Muscle layer of duodenum (tissue), 2 donors: ENCODE measurements around the gene CTU1.

Source experiments
- H3K27ac ChIP-seq: one replicate; pipeline ENCODE4 v1.7.0; 2013; ENCODE audit warnings: mild to moderate bottlenecking, low read length
- H3K27me3 ChIP-seq: one replicate; pipeline ENCODE4 v1.7.0; 2013; ENCODE audit warnings: low read depth, mild to moderate bottlenecking, control low read depth, low read length
- H3K36me3 ChIP-seq, 2 donors: one replicate each; pipeline ENCODE4 v1.7.0; 2013; ENCODE audit warnings: low read length in 2 of 2, control low read depth in 1 of 2, mild to moderate bottlenecking in 1 of 2; ENCODE audit not compliant: insufficient read depth in 2 of 2, control insufficient read depth in 1 of 2
- H3K4me1 ChIP-seq, 2 donors: one replicate each; pipeline ENCODE4 v1.7.0; 2013; ENCODE audit warnings: low read length in 2 of 2, mild to moderate bottlenecking in 2 of 2, control low read depth in 1 of 2, moderate library complexity in 1 of 2; ENCODE audit not compliant: insufficient read depth in 2 of 2, control insufficient read depth in 1 of 2
- H3K4me3 ChIP-seq, 2 donors: one replicate each; pipeline ENCODE4 v1.7.0; 2013; ENCODE audit warnings: low read length in 2 of 2, low read depth in 1 of 2, mild to moderate bottlenecking in 1 of 2
- H3K9me3 ChIP-seq, 2 donors: one replicate each; pipeline ENCODE4 v1.7.0; 2013; ENCODE audit warnings: low read length in 2 of 2, control low read depth in 1 of 2, mild to moderate bottlenecking in 1 of 2; ENCODE audit not compliant: control insufficient read depth in 1 of 2
- donor health status: healthy.

Gene CTU1

GRCh38 chr19:51060973-51061372 is 47.2 kb downstream of the CTU1 start:
- no peaks in the 10 kb centered on the region for H3K9me3 ChIP-seq
- peaks cover 18% of the 10 kb centered on the region for H3K27me3 ChIP-seq
- H3K36me3 ChIP-seq: no peaks in the 10 kb centered on the region
- H3K4me3 ChIP-seq: no peak overlapping the region
- H3K4me1 ChIP-seq: peaks cover 0 to 3% of the 10 kb centered on the region in 2 donors
- no peak overlapping the region for H3K27ac ChIP-seq

- H3K9me3 ChIP-seq: no peaks in the 10 kb centered on the region
- no peaks in the 10 kb centered on the region for H3K36me3 ChIP-seq
- H3K4me3 ChIP-seq: no peak overlapping the region
- H3K27ac ChIP-seq: no peak overlapping the region
- peaks cover 14% of the 10 kb centered on the region for H3K27me3 ChIP-seq
- H3K4me1 ChIP-seq: peaks cover 0 to 3% of the 10 kb centered on the region in 2 donors
Measured at GRCh38 chr19:51060336-51060735, 47.9 kb downstream of the CTU1 start.

- H3K36me3 ChIP-seq: no peaks in the 10 kb centered on the region
- H3K27me3 ChIP-seq: peaks cover 11% of the 10 kb centered on the region
- H3K4me3 ChIP-seq: no peak overlapping the region
- no peak overlapping the region for H3K27ac ChIP-seq
- H3K9me3 ChIP-seq: no peaks in the 10 kb centered on the region
- peaks cover 0 to 2% of the 10 kb centered on the region in 2 donors for H3K4me1 ChIP-seq
Measured at GRCh38 chr19:51059715-51060114, 48.5 kb downstream of the CTU1 start.

- Histone ChIP-seq H3K27me3 (no peaks in the 10 kb centered on the region), H3K4me3 (no peak overlapping the region), H3K9me3 (no peaks in the 10 kb centered on the region), H3K27ac (no peak overlapping the region), H3K4me1 (no peaks in the 10 kb centered on the region), H3K36me3 (no peaks in the 10 kb centered on the region)
Measured at GRCh38 chr19:51055866-51056265, 52.3 kb downstream of the CTU1 start.
